ENCODE results near the gene MFSD11.

DNA sequence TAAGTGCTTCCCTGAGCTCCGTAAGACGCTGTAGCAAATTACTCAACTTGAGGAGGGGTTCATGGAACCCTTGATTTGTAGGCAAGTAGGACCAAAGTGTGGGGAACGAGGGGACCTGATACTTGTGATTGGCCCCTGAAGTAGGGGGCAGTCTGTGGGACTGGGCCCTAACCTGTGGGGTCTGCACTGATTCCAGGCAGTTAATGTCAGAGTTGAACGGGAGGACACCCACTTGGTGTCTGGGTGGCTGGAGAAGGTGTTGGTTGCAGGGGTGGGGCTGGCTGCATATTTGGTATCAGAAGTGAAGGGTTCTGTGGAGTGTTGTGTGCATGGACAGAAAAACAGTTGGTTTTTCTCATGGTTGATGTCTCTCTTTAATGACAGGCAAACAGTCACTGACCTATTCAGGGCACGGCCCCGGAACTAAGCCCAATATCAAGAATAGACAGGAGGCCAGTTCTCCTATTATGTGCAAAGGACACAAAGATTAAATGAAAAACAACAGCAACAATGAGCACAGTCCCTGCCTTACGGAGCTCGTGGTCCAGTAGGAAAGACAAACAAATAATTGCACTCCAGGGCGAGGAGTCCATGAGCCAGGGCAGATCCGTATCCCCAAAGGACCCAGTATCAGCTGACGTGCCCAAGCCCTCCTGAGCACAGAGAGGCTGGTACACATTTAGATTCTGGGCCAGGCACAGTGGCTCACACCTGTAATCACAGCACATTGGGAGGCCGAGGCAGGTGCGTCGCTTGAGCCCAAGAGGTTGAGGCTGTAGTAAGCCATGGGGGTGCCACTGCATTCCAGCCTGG lies 46.3 kb upstream of the MFSD11 start:
- TF ChIP-seq POLR2A (IDR thresholded peaks at IDR 0.05) (no peak), POLR2AphosphoS5 (IDR thresholded peaks at IDR 0.05) (no peak)
- TF ChIP-seq, protein P1, sequence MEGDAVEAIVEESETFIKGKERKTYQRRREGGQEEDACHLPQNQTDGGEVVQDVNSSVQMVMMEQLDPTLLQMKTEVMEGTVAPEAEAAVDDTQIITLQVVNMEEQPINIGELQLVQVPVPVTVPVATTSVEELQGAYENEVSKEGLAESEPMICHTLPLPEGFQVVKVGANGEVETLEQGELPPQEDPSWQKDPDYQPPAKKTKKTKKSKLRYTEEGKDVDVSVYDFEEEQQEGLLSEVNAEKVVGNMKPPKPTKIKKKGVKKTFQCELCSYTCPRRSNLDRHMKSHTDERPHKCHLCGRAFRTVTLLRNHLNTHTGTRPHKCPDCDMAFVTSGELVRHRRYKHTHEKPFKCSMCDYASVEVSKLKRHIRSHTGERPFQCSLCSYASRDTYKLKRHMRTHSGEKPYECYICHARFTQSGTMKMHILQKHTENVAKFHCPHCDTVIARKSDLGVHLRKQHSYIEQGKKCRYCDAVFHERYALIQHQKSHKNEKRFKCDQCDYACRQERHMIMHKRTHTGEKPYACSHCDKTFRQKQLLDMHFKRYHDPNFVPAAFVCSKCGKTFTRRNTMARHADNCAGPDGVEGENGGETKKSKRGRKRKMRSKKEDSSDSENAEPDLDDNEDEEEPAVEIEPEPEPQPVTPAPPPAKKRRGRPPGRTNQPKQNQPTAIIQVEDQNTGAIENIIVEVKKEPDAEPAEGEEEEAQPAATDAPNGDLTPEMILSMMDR (IDR thresholded peaks at IDR 0.05 in 8 of 11, conservative IDR thresholded peaks at IDR 0.05 in 3 of 11) = no peak

All from spleen (tissue), 7 donors.